Measurements from ENCODE around the gene CDSN.

DNA sequence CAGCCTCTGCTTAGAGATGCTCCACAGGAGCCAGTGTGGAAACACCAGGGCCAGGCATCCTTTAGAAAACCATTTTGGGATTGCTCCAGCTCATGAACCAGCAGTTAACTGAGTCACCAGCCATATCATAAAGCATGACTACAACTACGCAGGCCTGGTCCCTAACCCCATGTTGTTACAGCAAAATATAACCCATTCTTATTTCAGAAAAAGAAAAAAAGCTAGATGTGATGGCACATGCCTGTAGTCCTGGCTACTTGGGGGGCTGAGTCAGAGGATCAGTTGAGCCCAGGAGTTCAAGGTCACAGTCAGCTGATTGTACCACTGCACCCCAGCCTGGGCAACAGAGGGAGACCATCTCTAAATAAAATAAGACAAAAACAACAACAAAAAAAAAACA is 44.7 kb downstream of the CDSN start:
- no peak for TF ChIP-seq POLR2A (IDR thresholded peaks at IDR 0.05; ENCODE audit: low read depth)
- TF ChIP-seq, protein P1, sequence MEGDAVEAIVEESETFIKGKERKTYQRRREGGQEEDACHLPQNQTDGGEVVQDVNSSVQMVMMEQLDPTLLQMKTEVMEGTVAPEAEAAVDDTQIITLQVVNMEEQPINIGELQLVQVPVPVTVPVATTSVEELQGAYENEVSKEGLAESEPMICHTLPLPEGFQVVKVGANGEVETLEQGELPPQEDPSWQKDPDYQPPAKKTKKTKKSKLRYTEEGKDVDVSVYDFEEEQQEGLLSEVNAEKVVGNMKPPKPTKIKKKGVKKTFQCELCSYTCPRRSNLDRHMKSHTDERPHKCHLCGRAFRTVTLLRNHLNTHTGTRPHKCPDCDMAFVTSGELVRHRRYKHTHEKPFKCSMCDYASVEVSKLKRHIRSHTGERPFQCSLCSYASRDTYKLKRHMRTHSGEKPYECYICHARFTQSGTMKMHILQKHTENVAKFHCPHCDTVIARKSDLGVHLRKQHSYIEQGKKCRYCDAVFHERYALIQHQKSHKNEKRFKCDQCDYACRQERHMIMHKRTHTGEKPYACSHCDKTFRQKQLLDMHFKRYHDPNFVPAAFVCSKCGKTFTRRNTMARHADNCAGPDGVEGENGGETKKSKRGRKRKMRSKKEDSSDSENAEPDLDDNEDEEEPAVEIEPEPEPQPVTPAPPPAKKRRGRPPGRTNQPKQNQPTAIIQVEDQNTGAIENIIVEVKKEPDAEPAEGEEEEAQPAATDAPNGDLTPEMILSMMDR (IDR thresholded peaks at IDR 0.05) = no peak
- no peak for TF ChIP-seq EP300 (IDR thresholded peaks at IDR 0.05)

Measured in esophagus muscularis mucosa (tissue), 4 donors.